ENCODE measurements around the gene PHKA2.

Gene PHKA2

DNA sequence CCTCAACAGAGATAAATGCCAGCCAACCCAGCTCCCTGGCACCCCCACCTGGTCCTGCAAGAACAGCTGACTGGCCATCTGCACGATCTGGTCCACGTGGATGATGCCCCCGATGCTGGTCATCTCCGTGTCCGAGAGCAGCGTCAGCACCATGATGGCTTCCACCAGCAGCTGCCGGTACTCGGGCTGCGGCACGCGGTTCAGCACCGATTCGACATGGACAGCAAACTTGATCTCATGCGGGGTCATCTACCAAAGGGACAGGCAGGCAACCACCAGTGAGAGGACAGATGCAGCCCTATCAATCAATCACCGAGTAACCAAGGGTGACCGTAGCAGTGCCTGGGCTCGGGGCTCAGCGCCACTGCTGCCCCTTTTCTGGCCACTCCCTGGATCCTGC is 89.8 kb downstream of the PHKA2 start:
- TF ChIP-seq, protein P1, sequence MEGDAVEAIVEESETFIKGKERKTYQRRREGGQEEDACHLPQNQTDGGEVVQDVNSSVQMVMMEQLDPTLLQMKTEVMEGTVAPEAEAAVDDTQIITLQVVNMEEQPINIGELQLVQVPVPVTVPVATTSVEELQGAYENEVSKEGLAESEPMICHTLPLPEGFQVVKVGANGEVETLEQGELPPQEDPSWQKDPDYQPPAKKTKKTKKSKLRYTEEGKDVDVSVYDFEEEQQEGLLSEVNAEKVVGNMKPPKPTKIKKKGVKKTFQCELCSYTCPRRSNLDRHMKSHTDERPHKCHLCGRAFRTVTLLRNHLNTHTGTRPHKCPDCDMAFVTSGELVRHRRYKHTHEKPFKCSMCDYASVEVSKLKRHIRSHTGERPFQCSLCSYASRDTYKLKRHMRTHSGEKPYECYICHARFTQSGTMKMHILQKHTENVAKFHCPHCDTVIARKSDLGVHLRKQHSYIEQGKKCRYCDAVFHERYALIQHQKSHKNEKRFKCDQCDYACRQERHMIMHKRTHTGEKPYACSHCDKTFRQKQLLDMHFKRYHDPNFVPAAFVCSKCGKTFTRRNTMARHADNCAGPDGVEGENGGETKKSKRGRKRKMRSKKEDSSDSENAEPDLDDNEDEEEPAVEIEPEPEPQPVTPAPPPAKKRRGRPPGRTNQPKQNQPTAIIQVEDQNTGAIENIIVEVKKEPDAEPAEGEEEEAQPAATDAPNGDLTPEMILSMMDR (IDR thresholded peaks at IDR 0.05; ENCODE audit: low read depth, low read length): no peak
- no peak overlapping the region for H3K4me3 ChIP-seq (replicated peaks in 1 of 2; ENCODE audit: low read depth in 2 of 2, low read length in 2 of 2)
- DNase-seq (ENCODE audit: low read depth in 2 of 2): no peak

DNA sequence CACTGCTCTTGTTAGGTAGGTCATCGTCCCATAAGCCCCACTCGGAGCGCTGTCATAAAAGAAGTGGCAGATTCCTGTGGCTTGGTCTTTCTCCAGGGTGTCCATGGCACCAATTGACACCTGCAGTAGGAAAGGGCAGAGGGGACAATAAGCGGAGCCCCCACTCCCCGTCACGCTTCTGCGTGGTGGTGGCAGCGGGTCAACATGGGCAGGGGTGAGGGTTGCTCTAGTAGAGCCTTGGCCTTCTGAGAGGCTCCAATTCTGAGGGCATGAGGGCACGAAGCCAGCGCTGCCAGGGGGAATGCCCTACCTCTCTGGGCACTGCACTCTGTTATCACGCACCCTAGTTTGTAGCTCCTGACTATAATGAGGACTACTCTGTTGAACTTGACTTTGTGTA is 90.4 kb downstream of the PHKA2 start:
- no peak for DNase-seq (ENCODE audit: low read depth in 2 of 2)
- H3K4me3 ChIP-seq (replicated peaks in 1 of 2; ENCODE audit: low read depth in 2 of 2, low read length in 2 of 2): no peak overlapping the region
- TF ChIP-seq, protein P1 (IDR thresholded peaks at IDR 0.05; ENCODE audit: low read depth, low read length): no peak

DNA sequence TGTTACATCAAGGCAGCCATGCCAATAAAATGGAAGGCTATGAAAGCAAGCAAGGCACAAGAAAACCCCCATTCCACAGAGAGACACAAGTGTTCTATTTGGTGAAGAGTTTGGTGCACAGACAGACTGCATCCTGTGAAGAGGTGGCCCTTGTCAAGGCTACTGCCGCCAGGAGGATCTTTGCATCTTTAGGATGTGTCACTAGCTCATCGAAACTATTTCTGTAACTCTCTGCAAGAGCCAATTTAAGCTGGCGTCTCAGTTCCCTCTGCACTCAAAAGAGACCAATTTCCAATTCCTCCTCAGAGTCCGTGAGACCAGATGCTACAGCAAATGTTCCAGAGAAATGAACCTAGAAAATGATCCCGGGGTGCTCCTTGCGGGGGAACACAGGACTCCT is 91.0 kb downstream of the PHKA2 start:
- no peak for DNase-seq (ENCODE audit: low read depth in 2 of 2)
- H3K4me3 ChIP-seq (replicated peaks in 1 of 2; ENCODE audit: low read depth in 2 of 2, low read length in 2 of 2): no peak overlapping the region
- TF ChIP-seq, protein P1 (IDR thresholded peaks at IDR 0.05; ENCODE audit: low read depth, low read length): no peak

DNA sequence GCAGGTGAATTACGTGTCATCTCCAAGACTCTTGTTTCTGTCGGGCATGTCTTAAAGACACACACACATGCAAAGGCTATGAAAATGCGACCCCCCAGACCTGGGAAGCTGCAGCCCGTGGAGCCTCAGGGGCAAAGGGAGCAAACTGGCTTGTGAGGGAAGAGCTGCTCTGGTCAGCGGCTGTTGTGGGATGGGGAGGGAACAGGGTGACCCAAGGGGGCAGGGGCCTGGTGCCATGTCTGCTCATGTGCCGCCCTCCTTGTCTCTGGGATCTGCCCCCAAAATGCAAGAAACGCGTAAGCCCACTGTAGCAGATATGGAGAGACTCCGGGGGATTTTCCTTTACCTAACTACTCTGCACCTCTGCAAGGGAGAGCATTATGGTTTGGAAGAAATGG is 92.4 kb downstream of the PHKA2 start:
- TF ChIP-seq, protein P1 (IDR thresholded peaks at IDR 0.05; ENCODE audit: low read depth, low read length): no peak
- no peak for DNase-seq (ENCODE audit: low read depth in 2 of 2)
- H3K4me3 ChIP-seq (replicated peaks in 1 of 2; ENCODE audit: low read depth in 2 of 2, low read length in 2 of 2): no peak overlapping the region

DNA sequence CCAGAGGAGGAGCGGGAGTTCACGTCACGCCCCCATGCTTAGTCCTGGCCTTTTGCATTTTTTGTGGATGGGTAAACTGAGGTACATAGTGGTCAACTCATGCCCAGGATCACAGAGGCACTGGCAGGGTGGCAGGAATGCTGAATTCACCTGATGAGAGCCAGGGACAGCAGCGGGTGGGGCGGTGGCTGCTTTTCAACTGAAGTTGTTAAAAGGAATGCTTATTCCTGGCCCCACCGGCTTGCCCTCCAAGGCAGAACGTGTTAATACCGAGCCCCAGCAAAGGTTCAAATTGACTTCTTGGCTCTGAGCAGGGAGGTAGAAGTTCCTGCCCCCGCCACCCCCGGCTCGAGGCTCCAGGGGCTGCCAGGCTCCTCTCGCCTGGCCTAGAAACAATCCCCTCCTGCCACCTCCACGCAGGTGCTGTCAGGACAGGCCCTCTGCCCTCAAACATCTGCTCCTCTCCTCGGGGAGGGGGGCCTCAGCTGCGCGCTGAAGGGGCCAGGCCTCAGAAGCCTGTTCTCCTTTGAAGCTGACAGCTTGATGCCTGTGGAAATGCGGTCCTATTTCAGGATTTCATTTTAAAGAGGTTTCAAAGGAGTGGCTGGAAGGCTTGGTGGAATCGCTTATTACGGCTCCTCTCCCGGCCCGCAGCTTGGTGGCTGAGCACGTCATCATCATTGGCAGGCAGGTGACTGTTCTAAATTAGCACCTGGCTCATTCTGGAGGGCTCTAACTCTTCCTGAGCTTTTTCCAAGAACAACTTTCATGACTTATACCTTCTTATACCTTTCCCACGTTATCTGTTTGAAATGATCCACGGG is 93.0 kb downstream of the PHKA2 start:
- TF ChIP-seq, protein P1 (IDR thresholded peaks at IDR 0.05; ENCODE audit: low read depth, low read length): no peak
- DNase-seq (ENCODE audit: low read depth in 2 of 2): no peak

DNA sequence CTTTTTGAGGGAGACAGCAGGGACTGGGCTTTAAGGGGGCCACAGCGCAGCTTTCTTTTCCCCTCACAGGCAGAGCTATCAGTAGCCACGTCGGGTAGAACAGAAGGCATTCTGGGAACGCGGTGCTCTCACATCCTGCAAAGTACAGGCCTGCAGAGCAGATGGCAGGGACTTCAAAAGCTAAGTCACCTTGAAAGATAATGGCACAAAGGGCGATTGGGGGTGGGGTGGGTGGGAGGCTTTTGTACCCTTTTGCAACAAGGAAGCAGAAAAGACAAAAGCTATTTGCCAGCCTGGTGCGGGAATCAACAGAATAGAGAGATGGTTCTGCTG is 93.9 kb downstream of the PHKA2 start:
- no peak overlapping the region for H3K4me3 ChIP-seq (replicated peaks in 1 of 2; ENCODE audit: low read depth in 2 of 2, low read length in 2 of 2)
- TF ChIP-seq, protein P1 (IDR thresholded peaks at IDR 0.05; ENCODE audit: low read depth, low read length): no peak
- DNase-seq (ENCODE audit: low read depth in 2 of 2): no peak

More for the DNA sequence above, 93.0 kb downstream of the PHKA2 start:
- H3K4me3 ChIP-seq (replicated peaks in 1 of 2; ENCODE audit: low read depth in 2 of 2, low read length in 2 of 2): no peak overlapping the region

Measured in cardiac fibroblast (primary cell).